Measurements from ENCODE around the gene DDAH2.

DNA sequence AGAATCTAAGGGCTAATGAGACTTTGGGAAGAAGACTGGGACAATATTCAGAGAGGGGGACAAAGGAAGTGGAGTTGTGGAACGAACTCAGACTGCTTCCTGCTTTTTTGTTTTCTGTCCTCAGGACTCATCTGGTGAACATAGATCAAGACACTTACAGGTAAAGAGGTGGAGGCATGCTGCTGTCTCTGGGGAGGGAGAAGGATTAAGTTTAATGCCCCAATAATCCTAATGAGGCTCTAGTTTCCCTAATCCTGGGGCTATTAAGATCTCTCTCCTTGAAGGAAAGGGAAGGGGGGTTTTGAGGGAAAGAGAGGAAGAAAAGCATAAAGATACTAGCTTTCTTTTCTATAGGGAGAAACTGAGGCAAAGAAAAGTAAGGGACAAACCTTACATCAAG is 15.3 kb upstream of the DDAH2 start:
- no peak for TF ChIP-seq EZH2phosphoT487 (IDR thresholded peaks at IDR 0.05; ENCODE audit: insufficient read depth, low read depth)
- TF ChIP-seq EZH2 (IDR thresholded peaks at IDR 0.05; ENCODE audit: insufficient read depth, poor library complexity, severe bottlenecking): no peak
